ENCODE results near the gene TNIP2. TPM values are rescaled to one million over a fixed set of nuclear protein-coding genes. Genes with fewer than 3 reads are reported as not detected.
"Not testable (repeated sequence)": the region's sequence is repeated elsewhere in the genome, so short reads cannot be mapped to it uniquely, and the experiment has no call there.

The TNIP2 gene
- total RNA-seq, 1 donor from 2014 or later, result 76.8 TPM

- no peak for TF ChIP-seq CTCF (IDR thresholded peaks at IDR 0.05; ENCODE audit: insufficient read depth, low read length, poor library complexity, severe bottlenecking)
- no peak for DNase-seq (ENCODE audit: low read depth)
- peak overlapping the region; percentile 26 for H3K4me3 ChIP-seq (ENCODE audit: low read depth, low read length)
- no peaks in the 10 kb centered on the region for H3K27me3 ChIP-seq (ENCODE audit: control insufficient read depth, insufficient read depth, low read length)
- no peaks in the 10 kb centered on the region for H3K36me3 ChIP-seq (ENCODE audit: control insufficient read depth, insufficient read depth, low read length)
These were observed 7.4 kb upstream of the TNIP2 start for GRCh38 chr4:2763511-2763967.

GRCh38 chr4:2762486-2763370, 6.6 kb upstream of the TNIP2 start:
- H3K27me3 ChIP-seq (ENCODE audit: control insufficient read depth, insufficient read depth, low read length); H3K36me3 ChIP-seq (ENCODE audit: control insufficient read depth, insufficient read depth, low read length); H3K4me3 ChIP-seq (ENCODE audit: low read depth, low read length); DNase-seq (ENCODE audit: low read depth): not testable (repeated sequence)

GRCh38 chr4:2762048-2762447, 5.9 kb upstream of the TNIP2 start:
- no peak for TF ChIP-seq CTCF (IDR thresholded peaks at IDR 0.05; ENCODE audit: insufficient read depth, low read length, poor library complexity, severe bottlenecking)
- Histone ChIP-seq H3K4me3 (ENCODE audit: low read depth, low read length) (no peak overlapping the region), H3K27me3 (ENCODE audit: control insufficient read depth, insufficient read depth, low read length) (no peaks in the 10 kb centered on the region), H3K36me3 (ENCODE audit: control insufficient read depth, insufficient read depth, low read length) (no peaks in the 10 kb centered on the region)
- DNase-seq (ENCODE audit: low read depth), result no peak

- no peak for DNase-seq (ENCODE audit: low read depth)
- H3K27me3 ChIP-seq (ENCODE audit: control insufficient read depth, insufficient read depth, low read length), result no peaks in the 10 kb centered on the region
- no peaks in the 10 kb centered on the region for H3K36me3 ChIP-seq (ENCODE audit: control insufficient read depth, insufficient read depth, low read length)
- H3K4me3 ChIP-seq (ENCODE audit: low read depth, low read length), result no peak overlapping the region
- no peak for TF ChIP-seq CTCF (IDR thresholded peaks at IDR 0.05; ENCODE audit: insufficient read depth, low read length, poor library complexity, severe bottlenecking)
These were observed 5.1 kb upstream of the TNIP2 start for GRCh38 chr4:2761035-2761923.

- no peaks in the 10 kb centered on the region for H3K27me3 ChIP-seq (ENCODE audit: control insufficient read depth, insufficient read depth, low read length)
- no peak for DNase-seq (ENCODE audit: low read depth)
- H3K4me3 ChIP-seq (ENCODE audit: low read depth, low read length), result no peak overlapping the region
- H3K36me3 ChIP-seq (ENCODE audit: control insufficient read depth, insufficient read depth, low read length), result no peaks in the 10 kb centered on the region
- no peak for TF ChIP-seq CTCF (IDR thresholded peaks at IDR 0.05; ENCODE audit: insufficient read depth, low read length, poor library complexity, severe bottlenecking)
These were observed 1.3 kb upstream of the TNIP2 start for GRCh38 chr4:2757426-2757825.

- no peak for DNase-seq (ENCODE audit: low read depth)
- no peak for TF ChIP-seq CTCF (IDR thresholded peaks at IDR 0.05; ENCODE audit: insufficient read depth, low read length, poor library complexity, severe bottlenecking)
- H3K4me3 ChIP-seq (ENCODE audit: low read depth, low read length), result peak overlapping the region; percentile 15
- H3K27me3 ChIP-seq (ENCODE audit: control insufficient read depth, insufficient read depth, low read length), result no peaks in the 10 kb centered on the region
- H3K36me3 ChIP-seq (ENCODE audit: control insufficient read depth, insufficient read depth, low read length), result no peaks in the 10 kb centered on the region
These were observed 685 bp upstream of the TNIP2 start for GRCh38 chr4:2756691-2757350.
